GM19438 (cell line): Measurements from ENCODE around the gene TSHZ2.

Experiments used
- ATAC-seq: cut with Tn5 transposase; IDR thresholded peaks from one replicate; pipeline ENCODE4 v1.9.1; 2021; ENCODE audit warnings: low read depth; ENCODE audit not compliant: unreplicated experiment

Gene TSHZ2

GRCh38 chr20:53324816-53325215 lies 352.7 kb downstream of the TSHZ2 start:
- ATAC-seq: no peak

- ATAC-seq: no peak
Measured at GRCh38 chr20:53328961-53329360, 356.8 kb downstream of the TSHZ2 start.

GRCh38 chr20:53329781-53330180 lies 357.6 kb downstream of the TSHZ2 start:
- ATAC-seq: no peak

GRCh38 chr20:53330601-53331140 lies 358.5 kb downstream of the TSHZ2 start:
- ATAC-seq: no peak

- no peak for ATAC-seq
Measured at GRCh38 chr20:53331151-53331973, 359.2 kb downstream of the TSHZ2 start.

GRCh38 chr20:53332022-53332837 lies 360.1 kb downstream of the TSHZ2 start:
- ATAC-seq: no peak

GRCh38 chr20:53334861-53335260 lies 362.7 kb downstream of the TSHZ2 start:
- no peak for ATAC-seq

- ATAC-seq: no peak
Measured at GRCh38 chr20:53335555-53335954, 363.4 kb downstream of the TSHZ2 start.

GRCh38 chr20:53336892-53337291 lies 364.7 kb downstream of the TSHZ2 start:
- no peak for ATAC-seq

GRCh38 chr20:53337390-53338101 lies 365.4 kb downstream of the TSHZ2 start:
- no peak for ATAC-seq

- no peak for ATAC-seq
Measured at GRCh38 chr20:53338716-53339115, 366.6 kb downstream of the TSHZ2 start.

- ATAC-seq: no peak
Measured at GRCh38 chr20:53342429-53342828, 370.3 kb downstream of the TSHZ2 start.

GRCh38 chr20:53343448-53343847 lies 371.3 kb downstream of the TSHZ2 start:
- no peak for ATAC-seq

GRCh38 chr20:53344891-53345290 lies 372.7 kb downstream of the TSHZ2 start:
- ATAC-seq: no peak

- no peak for ATAC-seq
Measured at GRCh38 chr20:53345536-53346334, 373.6 kb downstream of the TSHZ2 start.

- ATAC-seq: no peak
Measured at GRCh38 chr20:53346335-53346648, 374.1 kb downstream of the TSHZ2 start.

GRCh38 chr20:53349730-53350129 lies 377.6 kb downstream of the TSHZ2 start:
- ATAC-seq: no peak

- no peak for ATAC-seq
Measured at GRCh38 chr20:53352727-53353440, 380.7 kb downstream of the TSHZ2 start.

- no peak for ATAC-seq
Measured at GRCh38 chr20:53354314-53354713, 382.2 kb downstream of the TSHZ2 start.

- ATAC-seq: no peak
Measured at GRCh38 chr20:53355790-53356189, 383.6 kb downstream of the TSHZ2 start.
